KMS-11 (cell line): Measurements from ENCODE around the gene ACER2.

Experiments used
- H2AFZ ChIP-seq: fragments of 200-600 bp; sonication (generic); 2 replicates; pipeline ENCODE4 v1.6.1; 2016; ENCODE audit warnings: antibody characterized with exemption, mixed run types, low read depth
- H3K27ac ChIP-seq: fragments of 200-600 bp; sonication (generic); 2 replicates; pipeline ENCODE4 v1.6.1; 2016; ENCODE audit warnings: mild to moderate bottlenecking, mixed run types
- H3K27me3 ChIP-seq: fragments of 200-600 bp; sonication (generic); 2 replicates; pipeline ENCODE4 v1.6.1; 2017; ENCODE audit warnings: mild to moderate bottlenecking, low read depth, mixed run types, moderate library complexity; ENCODE audit not compliant: insufficient read depth
- H3K36me3 ChIP-seq: fragments of 200-600 bp; sonication (generic); 2 replicates; pipeline ENCODE4 v1.6.1; 2017; ENCODE audit warnings: mild to moderate bottlenecking, mixed run types; ENCODE audit not compliant: insufficient read depth
- H3K4me1 ChIP-seq: fragments of 200-600 bp; sonication (generic); 2 replicates; pipeline ENCODE4 v1.6.1; 2016; ENCODE audit warnings: mild to moderate bottlenecking, low read depth, mixed run types; ENCODE audit not compliant: poor library complexity, severe bottlenecking
- H3K4me2 ChIP-seq: fragments of 200-600 bp; sonication (generic); 2 replicates; pipeline ENCODE4 v1.7.0; 2016; ENCODE audit warnings: mild to moderate bottlenecking, mixed run types
- H3K4me3 ChIP-seq: fragments of 200-600 bp; sonication (generic); IDR thresholded peaks from 2 replicates; pipeline ENCODE4 v1.6.1; 2017; ENCODE audit warnings: low read depth, low read length, mixed read lengths; ENCODE audit not compliant: insufficient read depth
- H3K79me2 ChIP-seq: fragments of 200-600 bp; sonication (generic); 2 replicates; pipeline ENCODE4 v1.6.1; 2016; ENCODE audit warnings: low read depth, mixed run types; ENCODE audit not compliant: insufficient read depth
- H3K9ac ChIP-seq: fragments of 200-600 bp; sonication (generic); 2 replicates; pipeline ENCODE4 v1.6.1; 2016; ENCODE audit warnings: mild to moderate bottlenecking, mixed run types
- H4K20me1 ChIP-seq: fragments of 200-600 bp; sonication (generic); 2 replicates; pipeline ENCODE4 v1.6.1; 2016; ENCODE audit warnings: mild to moderate bottlenecking, mixed run types; ENCODE audit not compliant: insufficient read depth
- CTCF ChIP-seq: fragments of 200-600 bp; sonication (generic); conservative IDR thresholded peaks from 2 replicates; pipeline ENCODE4 v1.6.1; 2017; ENCODE audit warnings: low read depth, mild to moderate bottlenecking, antibody characterized with exemption, low read length, moderate library complexity, mixed read lengths

Gene ACER2

GRCh38 chr9:19490828-19491227, 82.0 kb downstream of the ACER2 start:
- Histone ChIP-seq H3K4me2 (no peak overlapping the region), H3K36me3 (no peaks in the 10 kb centered on the region), H2AFZ (no peak overlapping the region), H3K9ac (no peak overlapping the region), H3K79me2 (no peaks in the 10 kb centered on the region), H4K20me1 (no peaks in the 10 kb centered on the region), H3K4me3 (no peak overlapping the region), H3K4me1 (no peaks in the 10 kb centered on the region), H3K27ac (no peak overlapping the region), H3K27me3 (no peaks in the 10 kb centered on the region)
- no peak for TF ChIP-seq CTCF

GRCh38 chr9:19492775-19493173, 84.0 kb downstream of the ACER2 start:
- H3K9ac ChIP-seq: no peak overlapping the region
- H3K4me3 ChIP-seq: no peak overlapping the region
- H3K4me1 ChIP-seq: no peaks in the 10 kb centered on the region
- H3K36me3 ChIP-seq: no peaks in the 10 kb centered on the region
- no peak overlapping the region for H2AFZ ChIP-seq
- TF ChIP-seq CTCF: no peak
- H3K79me2 ChIP-seq: no peaks in the 10 kb centered on the region
- H3K27ac ChIP-seq: no peak overlapping the region
- H3K27me3 ChIP-seq: no peaks in the 10 kb centered on the region
- H4K20me1 ChIP-seq: no peaks in the 10 kb centered on the region
- H3K4me2 ChIP-seq: no peak overlapping the region

GRCh38 chr9:19493174-19493811, 84.5 kb downstream of the ACER2 start:
- H3K4me3 ChIP-seq: no peak overlapping the region
- H3K27me3 ChIP-seq: no peaks in the 10 kb centered on the region
- no peak overlapping the region for H3K9ac ChIP-seq
- H2AFZ ChIP-seq: no peak overlapping the region
- H3K36me3 ChIP-seq: no peaks in the 10 kb centered on the region
- H4K20me1 ChIP-seq: no peaks in the 10 kb centered on the region
- no peak overlapping the region for H3K4me2 ChIP-seq
- H3K27ac ChIP-seq: no peak overlapping the region
- H3K79me2 ChIP-seq: no peaks in the 10 kb centered on the region
- H3K4me1 ChIP-seq: no peaks in the 10 kb centered on the region
- peak; percentile 80 for TF ChIP-seq CTCF

GRCh38 chr9:19493876-19494275, 85.1 kb downstream of the ACER2 start:
- H3K27me3 ChIP-seq: no peaks in the 10 kb centered on the region
- H3K9ac ChIP-seq: no peak overlapping the region
- no peak for TF ChIP-seq CTCF
- H3K4me2 ChIP-seq: no peak overlapping the region
- no peak overlapping the region for H2AFZ ChIP-seq
- no peaks in the 10 kb centered on the region for H3K36me3 ChIP-seq
- no peak overlapping the region for H3K27ac ChIP-seq
- no peak overlapping the region for H3K4me3 ChIP-seq
- no peaks in the 10 kb centered on the region for H3K4me1 ChIP-seq
- no peaks in the 10 kb centered on the region for H3K79me2 ChIP-seq
- H4K20me1 ChIP-seq: no peaks in the 10 kb centered on the region
